GM10266 (cell line): ENCODE data around the gene PRKAG3.

Experiments used
- DNase-seq: peaks from one replicate; pipeline ENCODE4 v3.0.0; 2012; ENCODE audit errors: extremely low spot score
- TF ChIP-seq, protein P1 (sequence below): IDR thresholded peaks from 2 replicates; pipeline ENCODE4 v1.5.1; 2012; ENCODE audit warnings: mild to moderate bottlenecking, low read depth; ENCODE audit not compliant: control insufficient read depth, insufficient read depth; ENCODE audit errors: missing control alignments

Gene PRKAG3

DNA sequence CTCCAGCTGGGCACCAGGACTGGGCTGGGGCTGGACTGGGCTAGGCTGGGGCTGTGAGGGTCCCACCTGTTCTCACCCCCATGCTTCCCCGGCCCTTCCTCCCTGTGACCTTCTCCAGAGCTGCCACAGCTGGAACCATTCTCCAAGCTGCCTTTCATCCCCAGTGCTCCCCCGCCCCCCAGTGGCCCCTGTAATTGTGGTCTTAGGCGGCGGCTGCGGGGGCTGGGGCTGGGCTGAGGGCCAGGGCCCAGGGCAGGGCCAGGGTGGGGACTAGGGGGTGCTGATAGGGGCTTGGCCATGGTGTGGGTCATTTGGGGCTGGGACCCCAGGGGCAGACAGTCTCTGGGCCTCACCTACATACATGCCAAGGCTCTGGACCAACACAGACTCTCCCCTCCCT is 46.3 kb upstream of the PRKAG3 start:
- TF ChIP-seq, protein P1, sequence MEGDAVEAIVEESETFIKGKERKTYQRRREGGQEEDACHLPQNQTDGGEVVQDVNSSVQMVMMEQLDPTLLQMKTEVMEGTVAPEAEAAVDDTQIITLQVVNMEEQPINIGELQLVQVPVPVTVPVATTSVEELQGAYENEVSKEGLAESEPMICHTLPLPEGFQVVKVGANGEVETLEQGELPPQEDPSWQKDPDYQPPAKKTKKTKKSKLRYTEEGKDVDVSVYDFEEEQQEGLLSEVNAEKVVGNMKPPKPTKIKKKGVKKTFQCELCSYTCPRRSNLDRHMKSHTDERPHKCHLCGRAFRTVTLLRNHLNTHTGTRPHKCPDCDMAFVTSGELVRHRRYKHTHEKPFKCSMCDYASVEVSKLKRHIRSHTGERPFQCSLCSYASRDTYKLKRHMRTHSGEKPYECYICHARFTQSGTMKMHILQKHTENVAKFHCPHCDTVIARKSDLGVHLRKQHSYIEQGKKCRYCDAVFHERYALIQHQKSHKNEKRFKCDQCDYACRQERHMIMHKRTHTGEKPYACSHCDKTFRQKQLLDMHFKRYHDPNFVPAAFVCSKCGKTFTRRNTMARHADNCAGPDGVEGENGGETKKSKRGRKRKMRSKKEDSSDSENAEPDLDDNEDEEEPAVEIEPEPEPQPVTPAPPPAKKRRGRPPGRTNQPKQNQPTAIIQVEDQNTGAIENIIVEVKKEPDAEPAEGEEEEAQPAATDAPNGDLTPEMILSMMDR: no peak
- no peak for DNase-seq

DNA sequence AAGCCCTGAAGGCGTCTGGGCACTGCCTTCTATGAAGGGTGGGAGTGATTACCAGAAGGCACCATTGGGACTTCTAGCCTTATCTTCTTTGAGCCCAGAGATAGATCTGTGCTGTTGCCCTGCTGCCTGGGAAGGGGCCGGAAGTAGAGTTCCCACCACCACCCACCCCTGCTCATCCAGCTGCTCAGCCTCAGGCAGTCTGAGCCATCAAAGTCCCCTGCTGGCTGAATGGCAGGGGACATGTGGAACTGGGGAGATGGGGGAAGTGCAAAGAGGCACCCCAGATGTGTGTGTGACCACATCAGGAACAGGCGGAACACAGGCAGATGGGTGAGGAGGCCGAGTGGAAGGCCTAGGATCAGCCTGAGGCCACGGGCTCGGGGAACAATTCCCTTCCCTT is 45.7 kb upstream of the PRKAG3 start:
- no peak for DNase-seq
- TF ChIP-seq, protein P1: no peak

DNA sequence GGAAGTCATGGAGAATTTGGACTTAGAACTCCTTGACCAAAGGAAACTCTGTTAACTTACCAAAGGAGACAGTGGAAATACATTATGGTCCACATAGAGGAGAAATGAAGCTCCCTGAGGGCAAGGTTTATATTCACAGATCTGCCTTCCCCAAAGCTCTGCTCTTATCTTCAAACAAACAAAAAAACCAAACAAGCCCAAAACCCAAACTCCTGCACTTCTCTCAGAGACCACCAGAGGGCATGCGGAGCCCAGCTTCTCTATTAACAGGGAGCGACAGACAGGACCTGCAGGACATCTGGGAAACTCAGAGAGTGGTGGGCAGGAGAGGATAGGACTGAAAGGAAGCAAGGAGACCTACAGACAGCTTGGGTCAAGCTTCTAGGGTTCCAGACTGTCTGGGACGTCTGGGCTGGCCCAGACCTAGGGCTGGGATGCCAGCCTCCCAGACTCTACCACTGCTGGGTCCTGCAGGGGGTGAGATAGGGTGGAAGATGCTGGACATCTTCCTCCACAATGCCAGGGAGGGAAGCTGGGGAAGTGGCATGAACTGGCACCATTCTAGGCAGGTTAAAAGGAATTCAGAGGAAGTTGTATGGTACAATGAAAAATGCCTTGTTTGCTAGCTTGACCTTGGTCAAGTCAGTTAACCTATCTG is 45.1 kb upstream of the PRKAG3 start:
- TF ChIP-seq, protein P1: peak; percentile 93
- DNase-seq: peak; percentile 82

DNA sequence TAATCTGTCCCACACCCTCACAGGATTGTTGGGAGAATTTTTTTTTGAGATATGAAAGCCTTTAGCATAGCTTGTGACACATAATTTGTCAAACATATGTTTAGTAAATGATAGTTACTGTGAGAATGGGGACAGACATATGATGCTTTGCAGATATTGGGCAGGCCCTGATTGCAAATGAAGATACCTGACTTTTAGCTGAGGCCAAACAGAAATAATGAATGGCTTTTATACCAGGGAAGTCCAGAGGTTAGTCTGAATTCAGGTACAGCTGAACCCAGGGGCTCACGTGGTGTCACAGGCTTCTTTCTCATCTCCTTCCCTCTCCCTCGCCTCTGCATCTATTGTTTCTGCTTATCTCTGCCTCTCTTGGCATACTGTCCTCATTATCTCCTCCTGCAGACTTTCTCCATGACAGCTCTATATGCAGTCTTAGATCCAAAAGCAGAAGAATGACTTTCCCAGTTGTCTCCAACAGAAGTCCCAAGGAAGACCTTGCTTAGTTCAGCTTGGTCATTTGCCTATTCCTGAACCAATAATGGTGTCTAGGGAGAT is 44.2 kb upstream of the PRKAG3 start:
- TF ChIP-seq, protein P1: no peak
- no peak for DNase-seq

DNA sequence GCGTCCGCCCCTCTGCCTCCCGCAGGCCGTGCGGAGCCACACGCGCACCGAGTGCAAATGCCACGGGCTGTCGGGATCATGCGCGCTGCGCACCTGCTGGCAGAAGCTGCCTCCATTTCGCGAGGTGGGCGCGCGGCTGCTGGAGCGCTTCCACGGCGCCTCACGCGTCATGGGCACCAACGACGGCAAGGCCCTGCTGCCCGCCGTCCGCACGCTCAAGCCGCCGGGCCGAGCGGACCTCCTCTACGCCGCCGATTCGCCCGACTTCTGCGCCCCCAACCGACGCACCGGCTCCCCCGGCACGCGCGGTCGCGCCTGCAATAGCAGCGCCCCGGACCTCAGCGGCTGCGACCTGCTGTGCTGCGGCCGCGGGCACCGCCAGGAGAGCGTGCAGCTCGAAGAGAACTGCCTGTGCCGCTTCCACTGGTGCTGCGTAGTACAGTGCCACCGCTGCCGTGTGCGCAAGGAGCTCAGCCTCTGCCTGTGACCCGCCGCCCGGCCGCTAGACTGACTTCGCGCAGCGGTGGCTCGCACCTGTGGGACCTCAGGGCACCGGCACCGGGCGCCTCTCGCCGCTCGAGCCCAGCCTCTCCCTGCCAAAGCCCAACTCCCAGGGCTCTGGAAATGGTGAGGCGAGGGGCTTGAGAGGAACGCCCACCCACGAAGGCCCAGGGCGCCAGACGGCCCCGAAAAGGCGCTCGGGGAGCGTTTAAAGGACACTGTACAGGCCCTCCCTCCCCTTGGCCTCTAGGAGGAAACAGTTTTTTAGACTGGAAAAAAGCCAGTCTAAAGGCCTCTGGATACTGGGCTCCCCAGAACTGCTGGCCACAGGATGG is 42.0 kb upstream of the PRKAG3 start:
- DNase-seq: no peak
- TF ChIP-seq, protein P1: no peak

DNA sequence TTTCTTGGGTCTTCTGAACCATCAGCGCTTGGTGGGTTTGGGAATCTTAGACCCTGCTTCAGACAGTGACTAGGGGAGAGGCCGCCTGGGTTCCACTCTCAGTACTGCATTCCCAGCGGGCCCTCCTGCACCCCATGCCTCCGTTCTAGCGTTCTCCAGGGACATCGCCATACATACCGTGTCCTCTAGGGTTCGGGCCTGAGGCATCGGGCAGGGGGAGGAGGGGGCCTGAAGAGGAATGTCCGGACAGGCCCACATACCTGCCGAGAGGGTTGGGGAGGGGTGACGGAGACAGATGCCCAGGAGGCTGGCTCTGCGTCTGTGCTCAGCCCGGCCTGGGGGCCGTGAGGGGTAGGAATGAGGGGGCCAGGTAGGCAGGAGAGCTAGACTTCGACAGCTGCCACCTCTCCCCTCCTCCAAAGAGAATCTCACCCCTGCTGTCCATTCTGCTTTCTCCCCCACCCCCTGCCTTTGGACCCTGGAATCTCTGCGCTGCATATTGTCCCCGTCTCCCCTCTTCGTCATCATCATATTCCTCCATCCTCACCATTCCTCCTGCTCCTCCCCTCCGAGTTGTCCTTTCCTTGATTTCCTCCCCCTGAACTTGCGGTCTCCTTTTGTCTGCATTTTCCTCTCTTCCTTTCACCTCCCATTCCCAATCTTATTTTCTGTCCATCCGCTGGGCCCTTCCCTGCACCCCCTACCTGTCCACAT is 41.2 kb upstream of the PRKAG3 start:
- no peak for DNase-seq
- TF ChIP-seq, protein P1: no peak
